ENCODE measurements around the gene RPS6KA5.
"Not testable (repeated sequence)": the region's sequence is repeated elsewhere in the genome, so short reads cannot be mapped to it uniquely, and the experiment has no call there.

The RPS6KA5 gene

DNA sequence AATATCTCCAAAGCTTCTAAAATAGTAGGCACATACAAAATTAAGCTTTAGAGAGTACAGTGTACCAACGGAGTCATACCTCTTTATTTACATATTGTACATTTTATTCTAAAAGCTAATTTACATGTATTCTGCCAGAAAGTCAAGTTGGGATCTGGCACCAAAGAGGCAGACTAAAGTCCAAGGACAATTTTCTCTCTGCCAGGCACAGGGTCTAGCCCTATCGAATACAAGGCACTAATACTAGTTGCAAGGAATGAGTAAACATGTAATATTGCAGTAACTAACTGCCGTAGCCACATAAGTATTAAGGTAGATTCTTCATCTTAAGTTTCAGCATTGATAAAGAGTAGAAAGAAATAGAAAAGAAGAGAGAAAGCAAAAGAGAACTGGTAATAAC, 93.9 kb downstream of the RPS6KA5 start:
- TF ChIP-seq, protein P1, sequence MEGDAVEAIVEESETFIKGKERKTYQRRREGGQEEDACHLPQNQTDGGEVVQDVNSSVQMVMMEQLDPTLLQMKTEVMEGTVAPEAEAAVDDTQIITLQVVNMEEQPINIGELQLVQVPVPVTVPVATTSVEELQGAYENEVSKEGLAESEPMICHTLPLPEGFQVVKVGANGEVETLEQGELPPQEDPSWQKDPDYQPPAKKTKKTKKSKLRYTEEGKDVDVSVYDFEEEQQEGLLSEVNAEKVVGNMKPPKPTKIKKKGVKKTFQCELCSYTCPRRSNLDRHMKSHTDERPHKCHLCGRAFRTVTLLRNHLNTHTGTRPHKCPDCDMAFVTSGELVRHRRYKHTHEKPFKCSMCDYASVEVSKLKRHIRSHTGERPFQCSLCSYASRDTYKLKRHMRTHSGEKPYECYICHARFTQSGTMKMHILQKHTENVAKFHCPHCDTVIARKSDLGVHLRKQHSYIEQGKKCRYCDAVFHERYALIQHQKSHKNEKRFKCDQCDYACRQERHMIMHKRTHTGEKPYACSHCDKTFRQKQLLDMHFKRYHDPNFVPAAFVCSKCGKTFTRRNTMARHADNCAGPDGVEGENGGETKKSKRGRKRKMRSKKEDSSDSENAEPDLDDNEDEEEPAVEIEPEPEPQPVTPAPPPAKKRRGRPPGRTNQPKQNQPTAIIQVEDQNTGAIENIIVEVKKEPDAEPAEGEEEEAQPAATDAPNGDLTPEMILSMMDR (conservative IDR thresholded peaks at IDR 0.05) = no peak
- H3K27ac ChIP-seq = no peak overlapping the region

DNA sequence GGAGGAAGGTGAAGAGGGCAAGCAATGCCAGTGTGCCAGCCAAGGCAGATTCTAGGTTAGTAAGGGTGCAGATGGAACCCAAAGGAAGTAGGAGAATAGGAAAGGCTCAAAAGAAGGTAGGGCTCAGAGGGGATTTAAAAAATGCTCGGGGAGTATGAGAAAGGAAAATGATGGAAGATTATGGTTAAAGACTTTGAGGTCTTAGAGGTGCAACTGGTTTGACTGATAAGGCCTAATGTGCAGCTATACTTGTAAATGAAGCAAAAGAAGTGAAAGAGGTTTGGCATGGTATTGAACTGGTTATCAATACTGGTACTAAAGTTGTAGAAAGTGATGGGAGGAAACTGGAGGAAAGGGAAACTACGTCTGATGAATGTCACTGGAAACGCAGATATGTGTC, 94.7 kb downstream of the RPS6KA5 start:
- no peak overlapping the region for H3K27ac ChIP-seq
- TF ChIP-seq, protein P1 (conservative IDR thresholded peaks at IDR 0.05) = no peak

DNA sequence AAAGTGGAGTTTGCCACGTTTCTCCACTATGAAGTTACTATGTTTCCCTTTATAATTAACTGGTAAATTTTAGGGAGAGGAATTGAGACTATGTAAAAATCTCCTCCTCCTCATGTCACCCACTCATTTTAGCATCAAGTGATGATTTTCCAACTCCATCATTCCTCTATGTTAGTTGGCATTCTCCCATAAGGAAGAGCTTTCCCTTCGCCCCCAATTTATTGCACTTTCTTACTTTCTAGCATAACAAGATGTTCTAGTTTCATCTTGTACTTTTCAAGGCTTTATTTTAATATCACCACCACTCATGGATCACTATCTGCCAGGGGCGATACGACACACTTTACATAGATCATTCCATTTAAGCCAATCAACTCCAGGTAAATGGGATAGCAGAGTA, 97.1 kb downstream of the RPS6KA5 start:
- no peak overlapping the region for H3K27ac ChIP-seq
- TF ChIP-seq, protein P1 (conservative IDR thresholded peaks at IDR 0.05) = no peak

DNA sequence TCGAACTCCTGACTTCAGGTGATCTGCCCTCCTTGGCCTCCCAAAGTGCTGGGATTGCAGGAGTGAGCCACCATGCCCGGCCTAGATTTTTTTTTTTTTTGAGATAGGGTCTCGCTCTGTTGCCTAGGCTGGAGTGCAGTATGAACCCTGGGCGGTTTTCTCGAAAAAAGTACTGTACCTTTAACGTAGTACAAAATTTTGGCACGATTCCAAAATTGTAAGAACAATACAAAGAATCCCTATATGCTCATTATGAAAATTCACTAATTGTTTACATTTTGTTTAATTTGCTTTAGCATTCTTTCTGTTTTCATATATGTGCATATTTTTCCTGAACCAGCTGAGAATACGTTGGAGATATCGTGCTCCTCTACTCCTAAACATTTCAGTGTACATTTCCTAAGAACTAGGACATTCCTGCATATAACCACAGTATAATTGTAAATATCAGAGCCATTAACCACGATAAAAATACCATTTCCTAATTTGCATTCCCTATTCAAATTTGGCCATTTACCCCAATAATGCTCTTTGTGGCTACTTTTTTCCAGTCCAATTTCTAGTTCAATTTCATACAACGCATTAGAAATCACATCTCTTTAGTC, 97.8 kb downstream of the RPS6KA5 start:
- TF ChIP-seq, protein P1 (conservative IDR thresholded peaks at IDR 0.05) = no peak
- H3K27ac ChIP-seq = no peak overlapping the region

DNA sequence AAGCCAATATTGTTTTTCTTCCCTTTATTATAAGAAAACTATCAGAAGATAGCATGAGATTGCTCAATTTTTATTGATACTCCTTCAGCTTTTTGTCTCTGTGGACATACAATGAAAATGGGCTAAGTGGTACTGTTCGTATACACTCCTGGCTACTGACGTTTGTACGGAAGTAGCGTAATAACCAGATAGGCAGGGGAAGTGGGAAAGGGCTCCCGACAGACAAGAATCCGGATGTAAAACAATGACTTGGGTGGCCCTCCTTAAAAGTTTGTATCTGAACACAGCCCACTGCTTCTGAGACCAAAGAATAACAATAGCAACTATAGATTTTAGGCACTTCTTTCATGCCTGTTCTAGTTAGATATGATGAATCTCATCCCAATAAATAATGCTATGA, 99.6 kb downstream of the RPS6KA5 start:
- no peak overlapping the region for H3K27ac ChIP-seq
- TF ChIP-seq, protein P1 (conservative IDR thresholded peaks at IDR 0.05) = no peak

DNA sequence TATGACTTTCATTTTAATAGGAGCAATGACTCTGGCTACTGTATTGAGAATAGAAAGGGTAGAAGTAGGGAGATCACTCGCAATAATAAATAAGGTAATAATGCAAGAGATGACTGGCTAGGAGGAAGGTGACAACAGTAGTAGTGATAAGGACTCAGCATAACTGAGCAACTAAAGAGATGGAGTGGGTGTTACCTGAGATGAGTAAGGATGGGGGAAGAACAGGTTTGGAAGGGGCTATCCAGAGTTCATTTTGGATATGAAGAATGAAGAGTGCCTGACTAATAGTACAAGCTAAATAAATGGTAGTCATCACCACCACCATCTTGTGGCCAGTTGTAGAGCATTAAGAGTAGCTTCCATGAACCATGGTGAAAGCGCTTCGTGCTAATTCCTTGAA, 101.1 kb downstream of the RPS6KA5 start:
- TF ChIP-seq, protein P1 (conservative IDR thresholded peaks at IDR 0.05) = no peak
- H3K27ac ChIP-seq = no peak overlapping the region

DNA sequence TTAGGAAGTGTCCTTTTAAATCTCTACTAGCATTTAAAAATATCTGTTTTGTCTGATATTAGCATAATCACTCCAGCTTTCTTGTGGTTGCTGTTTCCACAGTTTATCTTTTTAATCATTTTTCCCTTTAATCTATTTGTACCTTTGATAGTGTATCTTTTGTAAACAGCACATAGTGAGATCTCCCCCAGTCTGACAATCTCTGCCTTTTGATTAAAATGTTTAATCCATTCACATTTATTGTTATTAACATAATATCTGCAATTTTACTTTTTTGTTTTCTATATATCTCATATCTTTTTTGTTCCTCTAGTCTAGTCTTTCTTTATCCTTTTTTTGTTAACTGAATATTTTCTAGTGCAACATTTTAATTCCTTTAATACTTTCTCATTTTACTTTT, 104.2 kb downstream of the RPS6KA5 start:
- TF ChIP-seq, protein P1 (conservative IDR thresholded peaks at IDR 0.05) = no peak

DNA sequence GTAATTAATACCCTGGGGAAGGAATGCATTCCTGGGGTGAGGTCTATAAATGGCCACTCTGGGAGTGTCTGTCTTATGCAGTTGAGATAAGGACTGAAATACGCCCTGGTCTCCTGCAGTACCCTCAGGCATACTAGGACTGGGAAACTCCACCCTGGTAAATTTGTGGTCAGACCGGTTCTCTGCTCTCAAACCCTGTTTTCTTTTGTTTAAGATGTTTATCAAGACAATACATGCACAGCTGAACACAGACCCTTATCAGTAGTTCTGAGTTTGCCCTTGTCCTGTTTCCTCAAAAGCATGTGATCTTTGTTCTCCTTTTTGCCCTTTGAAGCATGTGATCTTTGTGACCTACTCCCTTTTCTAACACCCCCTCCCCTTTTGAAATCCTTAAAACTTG, 106.8 kb downstream of the RPS6KA5 start:
- H3K27ac ChIP-seq = not testable (repeated sequence)

More for the DNA sequence above, 104.2 kb downstream of the RPS6KA5 start:
- H3K27ac ChIP-seq = no peak overlapping the region

Data from VCaP (cell line).